HCT116 (cell line): ENCODE measurements around the gene BNC2. TPM values are rescaled to one million over a fixed set of nuclear protein-coding genes. Genes with fewer than 3 reads are reported as not detected.

Source experiments
- ATAC-seq: fragments of 200-7000 bp; cut with Tn5 transposase; 2 replicates; pipeline ENCODE4 v1.9.1; 2020; ENCODE audit warnings: mild to moderate bottlenecking, moderate library complexity
- BruUV-seq: library from RNA; stranded (reverse); fragments of 400-500 nt; replicated peaks from 2 replicates; lab custom pipeline; 2021; lab: Mats Ljungman, UMichigan
- CTCF ChIA-PET: fragments of 300-600 bp; sonication (Branson Sonifier 250); formaldehyde crosslinking; loops from one replicate; lab custom pipeline; 2021; ENCODE audit warnings: antibody characterized with exemption; lab: Charles Lee
- POLR2A ChIA-PET: fragments of 300-600, 350-600 bp; sonication (Branson Sonifier 250); formaldehyde crosslinking; loops from one replicate; lab custom pipeline; 2021; ENCODE audit warnings: antibody characterized with exemption; lab: Charles Lee
- RAD21 ChIA-PET, 2 experiments: fragments of 300-600 bp; sonication (Branson Sonifier 250); formaldehyde crosslinking; loops; one replicate each; lab custom pipeline; 2023; ENCODE audit warnings: low total read pairs in 2 of 2; ENCODE audit not compliant: uncharacterized antibody in 2 of 2, unreplicated experiment in 2 of 2, low non-redundant PET in 1 of 2; lab: Charles Lee
- DNase-seq: peaks from one replicate; pipeline ENCODE4 v3.0.0-alpha.2; 2010; ENCODE audit warnings: low read depth, low spot score
- H2AFZ ChIP-seq: fragments of 200-600 bp; shearing (Covaris generic), sonication (generic); 2 replicates; pipeline ENCODE4 v1.6.1; 2017; ENCODE audit warnings: low read depth, mixed run types, mixed read lengths, antibody characterized with exemption, low read length; ENCODE audit not compliant: poor library complexity, severe bottlenecking
- H3K27ac ChIP-seq: 2 replicates; pipeline ENCODE4 v1.5.1; 2012; ENCODE audit warnings: low read depth, low read length
- H3K27me3 ChIP-seq: fragments of 200-600 bp; sonication (generic); 2 replicates; pipeline ENCODE4 v1.6.1; 2016; ENCODE audit warnings: mixed run types, low read length, mixed read lengths; ENCODE audit not compliant: insufficient read depth
- H3K36me3 ChIP-seq, 2 experiments: fragments of 200-500 bp in 1 of 2; fragments of 200-600 bp in 1 of 2; sonication (Bioruptor generic) in 1 of 2; sonication (generic) in 1 of 2; 2 replicates each; pipeline versions ENCODE4 v1.5.1 to v1.6.1; 2014 to 2016; ENCODE audit warnings: low read length in 2 of 2, inconsistent platforms in 1 of 2, mixed read lengths in 1 of 2, mixed run types in 1 of 2; ENCODE audit not compliant: insufficient read depth in 2 of 2, control insufficient read depth in 1 of 2
- H3K4me1 ChIP-seq, 2 experiments: fragments of 200-600 bp in 1 of 2; sonication (generic) in 1 of 2; 2 replicates each; pipeline versions ENCODE4 v1.5.1 to v1.6.1; 2012 to 2017; ENCODE audit warnings: low read length in 2 of 2, inconsistent platforms in 1 of 2, mild to moderate bottlenecking in 1 of 2, mixed read lengths in 1 of 2, mixed run types in 1 of 2, moderate library complexity in 1 of 2; ENCODE audit not compliant: insufficient read depth in 2 of 2, control insufficient read depth in 1 of 2
- H3K4me2 ChIP-seq: fragments of 200-600 bp; sonication (generic); 2 replicates; pipeline ENCODE4 v1.6.1; 2017; ENCODE audit warnings: mixed run types, low read length, mixed read lengths
- H3K4me3 ChIP-seq, 2 experiments: fragments of 200-600 bp in 1 of 2; sonication (generic) in 1 of 2; replicated peaks in 1 of 2; 2 replicates each; pipeline ENCODE4 v1.5.1; 2011 to 2016; ENCODE audit warnings: low read length in 2 of 2, control low read depth in 1 of 2, low read depth in 1 of 2, mild to moderate bottlenecking in 1 of 2, mixed read lengths in 1 of 2, mixed run types in 1 of 2
- H3K79me2 ChIP-seq: fragments of 200-600 bp; sonication (generic); 2 replicates; pipeline ENCODE4 v1.6.1; 2017; ENCODE audit warnings: mild to moderate bottlenecking, mixed run types, low read length, moderate library complexity, mixed read lengths; ENCODE audit not compliant: insufficient read depth
- H3K9ac ChIP-seq: fragments of 200-600 bp; sonication (generic); 2 replicates; pipeline ENCODE4 v1.6.1; 2016; ENCODE audit warnings: low read length, mixed read lengths
- H3K9me2 ChIP-seq: fragments of 200-600 bp; sonication (generic), shearing (Covaris generic); 2 replicates; pipeline ENCODE4 v1.6.1; 2017; ENCODE audit warnings: mixed run types, mild to moderate bottlenecking, moderate library complexity; ENCODE audit not compliant: insufficient read depth
- H3K9me3 ChIP-seq, 2 experiments: fragments of 200-500 bp in 1 of 2; fragments of 200-600 bp in 1 of 2; sonication (Bioruptor generic) in 1 of 2; sonication (generic) in 1 of 2; 2 replicates each; pipeline ENCODE4 v1.6.1; 2014 to 2017; ENCODE audit warnings: low read length in 2 of 2, mixed read lengths in 2 of 2, inconsistent platforms in 1 of 2, low read depth in 1 of 2, mild to moderate bottlenecking in 1 of 2, mixed run types in 1 of 2, moderate library complexity in 1 of 2; ENCODE audit not compliant: control insufficient read depth in 1 of 2, insufficient read depth in 1 of 2
- H4K20me1 ChIP-seq: fragments of 200-600 bp; sonication (generic), shearing (Covaris generic); 2 replicates; pipeline ENCODE4 v1.6.1; 2017; ENCODE audit warnings: mixed run types, mild to moderate bottlenecking, moderate library complexity; ENCODE audit not compliant: insufficient read depth
- CBX3 ChIP-seq: IDR thresholded peaks from 2 replicates; pipeline ENCODE4 v1.6.1; 2012; ENCODE audit warnings: low read depth
- EGR1 ChIP-seq: IDR thresholded peaks from 2 replicates; pipeline ENCODE4 v1.6.1; 2012; ENCODE audit warnings: low read depth
- ELF1 ChIP-seq: IDR thresholded peaks from 2 replicates; pipeline ENCODE4 v1.6.1; 2012; ENCODE audit warnings: low read depth, borderline replicate concordance
- EZH2phosphoT487 ChIP-seq: fragments of 200-600 bp; IDR thresholded peaks from 2 replicates; pipeline ENCODE4 v1.6.1; 2018; ENCODE audit warnings: antibody characterized with exemption, borderline replicate concordance
- FOSL1 ChIP-seq: IDR thresholded peaks from 2 replicates; pipeline ENCODE4 v1.6.1; 2012; ENCODE audit warnings: low read depth
- JUND ChIP-seq: IDR thresholded peaks from 2 replicates; pipeline ENCODE4 v1.6.1; 2012
- POLR2A ChIP-seq: IDR thresholded peaks from 2 replicates; pipeline ENCODE4 v1.7.0; 2011; ENCODE audit warnings: borderline replicate concordance; ENCODE audit not compliant: insufficient read depth, insufficient read length; ENCODE audit errors: extremely low read depth
- RAD21 ChIP-seq: IDR thresholded peaks from 2 replicates; pipeline ENCODE4 v1.6.1; 2012; ENCODE audit warnings: low read depth, mild to moderate bottlenecking
- SP1 ChIP-seq: IDR thresholded peaks from 2 replicates; pipeline ENCODE4 v1.6.1; 2012; ENCODE audit warnings: low read depth
- SRF ChIP-seq: IDR thresholded peaks from 2 replicates; pipeline ENCODE4 v1.6.1; 2012; ENCODE audit warnings: low read depth
- TCF7L2 ChIP-seq: IDR thresholded peaks from 2 replicates; pipeline ENCODE4 v1.7.0; 2011; ENCODE audit warnings: borderline replicate concordance, inconsistent platforms; ENCODE audit not compliant: insufficient read depth, insufficient read length; ENCODE audit errors: extremely low read depth
- YY1 ChIP-seq: IDR thresholded peaks from 2 replicates; pipeline ENCODE4 v1.6.1; 2011; ENCODE audit warnings: low read length, low read depth, moderate library complexity, mild to moderate bottlenecking; ENCODE audit not compliant: insufficient replicate concordance; ENCODE audit errors: extremely low read depth
- ZNF274 ChIP-seq: fragments of 200-500 bp; sonication (Bioruptor generic); IDR thresholded peaks from 2 replicates; pipeline ENCODE4 v1.6.1; 2014; ENCODE audit warnings: mild to moderate bottlenecking, low read depth, low read length, inconsistent platforms
- intact Hi-C: fragments of 100-400 bp; cut with micrococcal nuclease; formaldehyde crosslinking; loops from 2 replicates; pipeline ENCODE4 v1.10.0; 2022
- total RNA-seq: library from RNA; stranded (reverse); gene quantifications from one replicate; pipeline ENCODE4 v1.2.1, GENCODE V29; 2021; ENCODE audit not compliant: unreplicated experiment
- TF ChIP-seq, protein P1 (sequence below), 3 experiments: fragments of 200-600 bp in 1 of 3; sonication (generic) in 1 of 3; IDR thresholded peaks in 2 of 3; conservative IDR thresholded peaks in 1 of 3; 2 replicates each; pipeline ENCODE4 v1.5.1; 2012 to 2017; ENCODE audit warnings: low read depth in 2 of 3, low read length in 2 of 3, antibody characterized with exemption in 1 of 3, borderline replicate concordance in 1 of 3, control low read depth in 1 of 3, mild to moderate bottlenecking in 1 of 3, mixed read lengths in 1 of 3, mixed run types in 1 of 3, moderate library complexity in 1 of 3; ENCODE audit not compliant: insufficient read depth in 1 of 3
- TF ChIP-seq, protein P2 (sequence below): IDR thresholded peaks from 2 replicates; pipeline ENCODE4 v1.6.1; 2011; ENCODE audit warnings: mild to moderate bottlenecking, low read length, moderate library complexity; ENCODE audit not compliant: insufficient replicate concordance; ENCODE audit errors: extremely low read depth
- TF ChIP-seq, protein P3 (sequence below): IDR thresholded peaks from 2 replicates; pipeline ENCODE4 v1.6.1; 2012
- TF ChIP-seq, protein P4 (sequence below): IDR thresholded peaks from 2 replicates; pipeline ENCODE4 v1.6.1; 2012; ENCODE audit warnings: low read depth

Gene BNC2
- total RNA-seq, 1 experiment from 2014 or later, result 0.37 TPM

DNA sequence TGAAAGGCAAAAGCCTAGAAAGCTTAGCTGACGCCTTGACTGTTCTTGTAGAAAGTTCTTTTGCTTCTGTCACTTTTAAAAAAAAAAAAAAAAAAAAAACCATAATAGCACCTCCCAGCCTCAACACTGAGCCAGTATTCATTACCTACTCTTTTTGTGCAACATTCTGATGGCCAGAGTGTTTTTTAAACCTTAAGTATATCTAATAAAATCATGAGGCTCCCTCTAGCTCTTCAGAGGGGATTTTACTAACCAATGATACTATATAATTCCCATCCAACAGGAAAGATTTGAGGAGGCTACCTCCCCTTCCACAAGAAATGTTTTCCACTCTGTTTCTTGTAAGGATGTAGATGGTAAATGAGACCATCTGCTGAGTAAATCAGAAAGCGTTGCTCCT is 3.9 kb downstream of the BNC2 start:
- BruUV-seq, result no TSS peak

More for the DNA sequence above, 3.9 kb downstream of the BNC2 start:
- no peaks in the 10 kb centered on the region for H3K36me3 ChIP-seq
- CTCF ChIA-PET, result no interaction called here
- intact Hi-C loops, result no loop called here
- no peak overlapping the region for H3K4me3 ChIP-seq
- POLR2A ChIA-PET, result no interaction called here
- H3K9me2 ChIP-seq, result no peaks in the 10 kb centered on the region
- RAD21 ChIA-PET, result no interaction called here
- DNase-seq (no peak), ATAC-seq (no peak)
- TF ChIP-seq SP1 (no peak), EZH2phosphoT487 (no peak), CBX3 (no peak), JUND (no peak), YY1 (no peak), ZNF274 (no peak), EGR1 (no peak), RAD21 (no peak), SRF (no peak), TCF7L2 (no peak), POLR2A (no peak), ELF1 (no peak), FOSL1 (no peak)
- TF ChIP-seq, protein P1, sequence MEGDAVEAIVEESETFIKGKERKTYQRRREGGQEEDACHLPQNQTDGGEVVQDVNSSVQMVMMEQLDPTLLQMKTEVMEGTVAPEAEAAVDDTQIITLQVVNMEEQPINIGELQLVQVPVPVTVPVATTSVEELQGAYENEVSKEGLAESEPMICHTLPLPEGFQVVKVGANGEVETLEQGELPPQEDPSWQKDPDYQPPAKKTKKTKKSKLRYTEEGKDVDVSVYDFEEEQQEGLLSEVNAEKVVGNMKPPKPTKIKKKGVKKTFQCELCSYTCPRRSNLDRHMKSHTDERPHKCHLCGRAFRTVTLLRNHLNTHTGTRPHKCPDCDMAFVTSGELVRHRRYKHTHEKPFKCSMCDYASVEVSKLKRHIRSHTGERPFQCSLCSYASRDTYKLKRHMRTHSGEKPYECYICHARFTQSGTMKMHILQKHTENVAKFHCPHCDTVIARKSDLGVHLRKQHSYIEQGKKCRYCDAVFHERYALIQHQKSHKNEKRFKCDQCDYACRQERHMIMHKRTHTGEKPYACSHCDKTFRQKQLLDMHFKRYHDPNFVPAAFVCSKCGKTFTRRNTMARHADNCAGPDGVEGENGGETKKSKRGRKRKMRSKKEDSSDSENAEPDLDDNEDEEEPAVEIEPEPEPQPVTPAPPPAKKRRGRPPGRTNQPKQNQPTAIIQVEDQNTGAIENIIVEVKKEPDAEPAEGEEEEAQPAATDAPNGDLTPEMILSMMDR (IDR thresholded peaks at IDR 0.05 in 2 of 3, conservative IDR thresholded peaks at IDR 0.05 in 1 of 3; ENCODE audit: borderline replicate concordance in 1 of 3, insufficient read depth in 1 of 3, low read depth in 2 of 3, low read length in 2 of 3), result no peak
- TF ChIP-seq, protein P2, sequence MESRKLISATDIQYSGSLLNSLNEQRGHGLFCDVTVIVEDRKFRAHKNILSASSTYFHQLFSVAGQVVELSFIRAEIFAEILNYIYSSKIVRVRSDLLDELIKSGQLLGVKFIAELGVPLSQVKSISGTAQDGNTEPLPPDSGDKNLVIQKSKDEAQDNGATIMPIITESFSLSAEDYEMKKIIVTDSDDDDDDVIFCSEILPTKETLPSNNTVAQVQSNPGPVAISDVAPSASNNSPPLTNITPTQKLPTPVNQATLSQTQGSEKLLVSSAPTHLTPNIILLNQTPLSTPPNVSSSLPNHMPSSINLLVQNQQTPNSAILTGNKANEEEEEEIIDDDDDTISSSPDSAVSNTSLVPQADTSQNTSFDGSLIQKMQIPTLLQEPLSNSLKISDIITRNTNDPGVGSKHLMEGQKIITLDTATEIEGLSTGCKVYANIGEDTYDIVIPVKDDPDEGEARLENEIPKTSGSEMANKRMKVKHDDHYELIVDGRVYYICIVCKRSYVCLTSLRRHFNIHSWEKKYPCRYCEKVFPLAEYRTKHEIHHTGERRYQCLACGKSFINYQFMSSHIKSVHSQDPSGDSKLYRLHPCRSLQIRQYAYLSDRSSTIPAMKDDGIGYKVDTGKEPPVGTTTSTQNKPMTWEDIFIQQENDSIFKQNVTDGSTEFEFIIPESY, result no peak
- TF ChIP-seq, protein P3, sequence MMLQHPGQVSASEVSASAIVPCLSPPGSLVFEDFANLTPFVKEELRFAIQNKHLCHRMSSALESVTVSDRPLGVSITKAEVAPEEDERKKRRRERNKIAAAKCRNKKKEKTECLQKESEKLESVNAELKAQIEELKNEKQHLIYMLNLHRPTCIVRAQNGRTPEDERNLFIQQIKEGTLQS, result no peak
- TF ChIP-seq, protein P4, sequence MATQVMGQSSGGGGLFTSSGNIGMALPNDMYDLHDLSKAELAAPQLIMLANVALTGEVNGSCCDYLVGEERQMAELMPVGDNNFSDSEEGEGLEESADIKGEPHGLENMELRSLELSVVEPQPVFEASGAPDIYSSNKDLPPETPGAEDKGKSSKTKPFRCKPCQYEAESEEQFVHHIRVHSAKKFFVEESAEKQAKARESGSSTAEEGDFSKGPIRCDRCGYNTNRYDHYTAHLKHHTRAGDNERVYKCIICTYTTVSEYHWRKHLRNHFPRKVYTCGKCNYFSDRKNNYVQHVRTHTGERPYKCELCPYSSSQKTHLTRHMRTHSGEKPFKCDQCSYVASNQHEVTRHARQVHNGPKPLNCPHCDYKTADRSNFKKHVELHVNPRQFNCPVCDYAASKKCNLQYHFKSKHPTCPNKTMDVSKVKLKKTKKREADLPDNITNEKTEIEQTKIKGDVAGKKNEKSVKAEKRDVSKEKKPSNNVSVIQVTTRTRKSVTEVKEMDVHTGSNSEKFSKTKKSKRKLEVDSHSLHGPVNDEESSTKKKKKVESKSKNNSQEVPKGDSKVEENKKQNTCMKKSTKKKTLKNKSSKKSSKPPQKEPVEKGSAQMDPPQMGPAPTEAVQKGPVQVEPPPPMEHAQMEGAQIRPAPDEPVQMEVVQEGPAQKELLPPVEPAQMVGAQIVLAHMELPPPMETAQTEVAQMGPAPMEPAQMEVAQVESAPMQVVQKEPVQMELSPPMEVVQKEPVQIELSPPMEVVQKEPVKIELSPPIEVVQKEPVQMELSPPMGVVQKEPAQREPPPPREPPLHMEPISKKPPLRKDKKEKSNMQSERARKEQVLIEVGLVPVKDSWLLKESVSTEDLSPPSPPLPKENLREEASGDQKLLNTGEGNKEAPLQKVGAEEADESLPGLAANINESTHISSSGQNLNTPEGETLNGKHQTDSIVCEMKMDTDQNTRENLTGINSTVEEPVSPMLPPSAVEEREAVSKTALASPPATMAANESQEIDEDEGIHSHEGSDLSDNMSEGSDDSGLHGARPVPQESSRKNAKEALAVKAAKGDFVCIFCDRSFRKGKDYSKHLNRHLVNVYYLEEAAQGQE, result no peak
- H3K79me2 ChIP-seq, result no peaks in the 10 kb centered on the region
- H3K9ac ChIP-seq, result no peak overlapping the region
- no peak overlapping the region for H3K4me2 ChIP-seq
- H3K4me1 ChIP-seq, result no peaks in the 10 kb centered on the region
- no peaks in the 10 kb centered on the region for H3K9me3 ChIP-seq
- H4K20me1 ChIP-seq, result no peaks in the 10 kb centered on the region
- no peak overlapping the region for H3K27ac ChIP-seq
- H3K27me3 ChIP-seq, result no peaks in the 10 kb centered on the region
- H2AFZ ChIP-seq, result no peak overlapping the region
